Stimulated activated CD8-positive, alpha-beta memory T cell treated with anti-CD3 and anti-CD28 coated beads, Interleukin-2, amount 100 ng/mL, for 1 hour (primary cell): ENCODE data around the gene ANKRD28.
"Not testable (repeated sequence)": the region's sequence is repeated elsewhere in the genome, so short reads cannot be mapped to it uniquely, and the experiment has no call there.

ENCODE experiments used
- DNase-seq, 2 donors: peaks; one replicate each; pipeline ENCODE4 v3.0.0-alpha.2; 2020; ENCODE audit warnings: low read depth in 2 of 2

ANKRD28 gene

DNA sequence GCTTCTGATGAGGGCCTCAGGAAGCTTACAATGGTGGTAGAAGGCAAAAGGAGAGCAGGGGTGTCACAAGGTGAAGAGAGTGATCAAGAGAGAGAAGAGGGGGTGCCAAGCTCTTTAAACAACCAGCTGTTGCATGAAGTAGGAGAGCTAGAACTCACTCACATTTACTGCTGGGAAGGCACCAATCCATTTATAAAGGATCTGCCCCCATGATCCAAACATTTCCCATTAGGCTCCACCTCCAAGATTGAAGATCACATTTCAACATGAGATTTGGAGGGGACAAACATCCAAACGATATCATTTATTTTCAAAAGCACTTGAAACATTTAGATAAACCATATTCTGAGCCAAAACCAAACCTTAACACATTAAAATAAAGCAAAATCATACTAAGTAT is 26.3 kb downstream of the ANKRD28 start:
- no peak for DNase-seq

DNA sequence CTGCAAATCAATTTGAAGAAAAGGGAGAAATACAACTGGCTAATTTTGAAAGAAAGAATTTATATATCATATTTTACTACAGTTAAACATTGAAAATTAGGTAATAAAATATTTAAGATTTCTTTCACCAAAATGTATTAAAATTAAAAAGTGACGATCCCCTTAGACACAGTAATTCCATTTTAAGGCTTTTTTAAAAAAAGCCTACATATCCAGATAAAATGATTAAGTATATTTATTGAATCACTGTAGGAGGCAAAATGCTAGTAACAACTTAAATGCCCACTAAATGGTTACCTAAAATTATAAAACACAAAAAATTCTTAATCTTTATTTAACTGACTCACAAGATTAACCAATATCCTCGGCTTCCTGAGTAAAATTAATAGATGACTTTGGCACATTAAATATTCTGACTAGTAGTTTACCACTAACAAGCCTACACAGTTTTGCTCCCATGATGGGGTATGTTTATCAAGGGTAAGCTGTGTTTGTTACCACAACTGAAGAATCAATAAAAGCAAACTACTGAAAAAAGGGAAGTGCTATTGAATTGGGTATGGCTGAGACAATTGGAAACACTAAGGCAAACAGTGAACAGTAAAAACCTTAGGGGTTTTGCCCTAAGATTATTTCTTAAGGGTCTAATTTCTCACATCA is 28.4 kb downstream of the ANKRD28 start:
- no peak for DNase-seq

DNA sequence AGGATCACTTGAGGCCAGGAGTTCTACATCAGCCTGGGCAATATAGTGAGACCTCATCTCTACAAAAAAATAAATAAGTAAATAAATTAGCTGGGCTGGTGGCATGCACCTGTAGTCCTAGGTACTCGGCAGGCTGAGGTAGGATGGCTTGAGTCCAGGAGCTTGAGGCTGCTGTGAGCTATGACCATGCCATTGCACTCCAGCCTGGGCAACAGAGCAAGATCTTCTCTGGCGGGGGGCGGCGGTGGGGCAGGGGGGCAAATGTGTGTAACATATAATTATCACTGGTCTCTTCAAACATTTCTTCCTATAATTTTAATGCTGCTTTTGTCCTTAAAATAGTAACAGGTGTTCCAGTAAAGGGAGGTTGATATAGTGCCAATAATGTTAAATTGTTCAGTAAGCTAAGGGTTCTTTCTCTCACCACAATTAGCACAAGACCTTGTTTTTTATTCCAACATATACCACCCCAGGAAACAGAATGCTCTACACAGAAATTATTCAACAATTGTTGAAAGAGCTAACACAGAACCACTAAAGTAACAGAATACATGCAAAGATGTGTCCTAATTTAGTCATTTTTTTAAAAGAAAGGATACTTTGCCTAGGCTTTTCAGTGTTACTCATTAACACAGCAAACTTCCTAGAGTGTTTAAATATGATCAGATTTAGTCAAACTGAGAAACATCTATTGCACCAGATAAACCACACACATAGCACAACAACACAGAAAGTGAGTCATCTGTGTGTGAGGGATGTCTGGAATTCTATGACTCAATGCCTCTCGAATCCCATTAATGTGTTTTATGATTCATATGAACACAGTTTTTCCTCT is 29.1 kb downstream of the ANKRD28 start:
- DNase-seq, result no peak

DNA sequence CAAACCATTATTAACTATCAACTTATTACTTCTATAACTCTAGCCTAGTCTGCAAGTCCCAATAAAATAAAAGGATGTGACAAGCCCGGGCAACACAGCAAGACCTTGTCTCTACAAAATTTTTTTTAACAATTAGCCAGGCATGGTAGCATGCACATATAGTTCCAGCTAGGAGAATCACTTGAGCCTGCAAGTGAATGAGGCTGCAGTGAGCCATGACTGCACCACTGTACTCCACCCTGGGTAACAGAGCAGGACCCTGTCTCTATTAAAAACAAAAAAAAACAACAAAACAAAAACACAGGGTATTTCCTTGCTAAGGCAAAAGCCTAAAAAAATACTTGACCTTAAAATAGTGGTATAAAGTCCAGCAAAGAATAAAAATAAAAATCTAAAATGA is 31.4 kb downstream of the ANKRD28 start:
- DNase-seq, result no peak

DNA sequence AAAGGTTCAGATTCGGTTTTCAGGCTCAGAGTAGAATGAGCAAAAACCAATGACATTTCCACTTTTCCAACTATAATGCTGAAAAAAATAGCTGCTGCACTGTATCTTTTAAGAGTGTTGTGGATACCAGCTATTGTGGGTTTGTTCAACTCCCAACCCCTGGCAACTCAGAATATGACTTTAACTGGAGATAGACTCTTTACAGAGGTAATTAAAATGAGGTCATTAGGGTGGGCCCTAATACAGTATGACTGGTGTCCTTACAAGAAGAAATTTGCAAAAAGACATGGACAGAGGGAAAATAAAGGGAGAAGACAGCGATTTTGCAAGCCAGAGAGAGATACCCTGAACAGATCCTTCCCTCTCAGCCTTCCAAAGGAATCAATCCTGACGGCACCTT is 39.5 kb downstream of the ANKRD28 start:
- DNase-seq, result no peak

DNA sequence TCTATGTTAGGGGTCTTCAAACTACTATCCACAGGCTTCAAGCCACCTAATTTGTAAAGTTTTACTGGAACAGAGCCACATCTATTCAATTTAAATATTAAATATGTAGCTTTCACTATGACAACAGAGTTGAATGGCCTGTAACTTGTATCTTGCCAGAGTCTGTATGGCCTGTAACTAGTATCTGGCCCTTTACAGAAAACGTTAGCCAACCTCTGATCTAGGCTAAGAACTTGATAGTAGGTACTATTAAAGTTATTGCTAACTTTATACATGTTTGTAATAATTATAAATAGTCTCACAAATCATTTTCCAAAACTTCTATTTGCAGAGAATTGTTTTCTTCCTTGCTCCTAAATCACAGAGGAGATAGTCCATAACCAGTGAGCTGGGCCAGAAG is 40.0 kb downstream of the ANKRD28 start:
- no peak for DNase-seq

DNA sequence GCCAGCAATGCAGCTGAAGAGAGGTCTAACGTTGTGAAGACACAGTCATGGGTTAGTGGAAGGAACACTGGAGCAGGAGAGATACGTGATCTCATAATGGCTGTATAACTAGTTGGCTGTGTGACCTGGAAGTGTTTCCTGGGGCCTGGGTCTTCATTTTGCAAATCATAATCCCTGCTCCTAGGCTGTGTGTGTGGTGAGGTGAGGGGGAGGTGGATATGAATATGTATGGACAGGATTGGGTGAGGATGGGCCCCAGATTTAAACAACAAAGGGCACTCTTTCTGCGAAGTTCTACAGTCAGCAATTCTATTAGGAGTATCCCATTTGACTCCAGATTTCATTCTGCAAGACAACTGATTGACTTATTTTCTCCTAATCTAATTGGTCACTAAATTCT is 41.3 kb downstream of the ANKRD28 start:
- DNase-seq, result no peak

DNA sequence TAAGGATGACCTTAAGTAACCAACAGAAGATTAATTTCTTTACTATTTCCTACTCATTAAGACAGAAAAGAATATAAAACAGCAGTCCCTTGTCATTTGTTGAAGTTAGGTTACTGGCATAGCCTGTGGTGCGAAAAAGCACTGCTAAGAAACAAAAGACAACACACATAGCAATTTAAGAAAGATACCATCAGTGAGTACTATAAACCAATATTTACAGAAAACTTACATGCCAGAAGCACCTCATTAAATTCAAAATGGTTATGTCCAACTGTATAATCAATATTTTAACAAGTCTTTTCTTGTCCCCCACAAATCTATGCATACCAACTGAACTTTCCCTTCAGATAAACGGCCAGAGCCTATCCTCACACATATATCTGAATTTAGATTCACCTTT is 42.0 kb downstream of the ANKRD28 start:
- DNase-seq, result no peak

DNA sequence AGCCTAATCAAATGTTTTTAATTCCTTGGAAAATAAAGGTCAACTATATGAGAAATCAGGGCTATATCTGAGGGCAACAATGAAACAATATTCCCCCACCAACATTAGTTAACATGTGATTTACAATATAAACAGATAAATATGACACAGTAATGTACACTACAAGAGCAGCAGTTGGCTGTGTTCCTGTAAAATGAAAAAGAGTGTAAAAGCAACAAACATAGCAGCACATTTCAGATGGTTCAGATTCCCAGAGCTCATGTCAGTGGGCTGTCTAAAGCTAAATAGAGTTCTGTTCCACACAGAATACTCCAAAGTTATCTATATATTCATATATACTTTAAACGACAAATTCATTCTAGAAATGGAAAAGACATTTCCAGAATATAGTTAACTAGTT is 42.6 kb downstream of the ANKRD28 start:
- DNase-seq, result no peak

DNA sequence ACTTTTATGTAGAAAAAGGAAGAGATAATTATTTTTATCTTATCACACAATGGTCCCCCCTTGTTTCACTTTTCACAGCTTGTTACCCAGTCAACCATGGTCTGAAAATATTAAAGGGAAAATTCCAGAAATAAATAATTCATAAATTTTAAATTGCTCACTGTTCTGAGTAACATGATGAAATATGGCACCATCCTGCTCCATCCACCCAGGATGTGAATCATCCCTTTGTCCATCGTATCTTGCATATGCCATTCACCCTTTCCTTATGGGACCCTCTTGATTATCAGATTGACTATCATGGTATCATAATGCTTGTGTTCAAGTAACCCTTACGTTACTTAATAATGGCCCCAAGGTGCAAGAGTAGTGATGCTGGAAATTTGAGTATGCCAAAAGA is 43.7 kb downstream of the ANKRD28 start:
- DNase-seq, result no peak

DNA sequence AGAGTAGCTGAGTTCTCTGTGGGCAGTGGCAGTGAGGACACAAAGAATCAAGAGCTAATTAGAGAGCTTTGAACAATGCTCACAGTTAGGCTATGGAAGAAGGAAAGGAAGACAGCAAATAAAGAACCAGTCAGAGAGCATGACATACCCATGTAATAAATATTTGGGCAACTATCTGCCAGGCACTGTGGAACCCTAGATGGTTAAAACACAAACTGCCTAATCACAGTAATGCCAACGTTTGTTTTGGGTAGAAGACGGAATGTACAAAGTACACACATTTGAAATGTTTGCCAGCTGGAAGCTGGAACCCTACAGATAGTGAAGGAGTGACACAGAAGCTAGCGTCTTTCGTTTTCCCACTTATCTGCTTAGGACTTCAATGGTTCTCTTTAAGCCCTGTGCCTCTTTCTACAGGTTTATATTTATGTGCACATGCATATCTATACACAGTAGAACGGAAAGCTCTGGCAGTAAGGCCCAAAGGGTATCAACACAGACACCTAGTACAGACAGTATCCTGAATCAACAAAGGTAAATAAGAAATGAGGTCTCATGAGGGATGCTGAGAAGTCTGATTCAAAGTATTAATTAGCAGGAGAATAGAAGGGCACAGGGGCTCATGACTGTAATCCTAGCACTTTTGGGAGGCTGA is 44.6 kb downstream of the ANKRD28 start:
- DNase-seq, result no peak

DNA sequence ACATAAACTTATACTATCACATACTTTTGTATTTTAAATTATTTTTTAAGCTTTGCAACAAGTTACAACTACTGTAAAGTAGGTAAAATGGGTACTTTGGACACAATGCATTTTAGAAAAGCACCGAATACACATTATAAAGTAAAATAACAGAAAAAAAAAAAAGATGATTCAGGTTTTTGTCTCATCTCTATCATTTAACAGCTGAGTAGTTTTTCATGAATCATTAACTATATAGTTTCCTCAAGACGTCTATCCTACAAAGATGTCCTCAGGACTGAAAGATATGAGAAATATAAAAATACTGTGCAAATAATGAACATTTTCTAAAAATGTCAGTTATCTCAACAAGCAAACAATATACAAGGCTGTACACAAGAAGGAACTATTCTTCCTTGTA is 46.9 kb downstream of the ANKRD28 start:
- no peak for DNase-seq

DNA sequence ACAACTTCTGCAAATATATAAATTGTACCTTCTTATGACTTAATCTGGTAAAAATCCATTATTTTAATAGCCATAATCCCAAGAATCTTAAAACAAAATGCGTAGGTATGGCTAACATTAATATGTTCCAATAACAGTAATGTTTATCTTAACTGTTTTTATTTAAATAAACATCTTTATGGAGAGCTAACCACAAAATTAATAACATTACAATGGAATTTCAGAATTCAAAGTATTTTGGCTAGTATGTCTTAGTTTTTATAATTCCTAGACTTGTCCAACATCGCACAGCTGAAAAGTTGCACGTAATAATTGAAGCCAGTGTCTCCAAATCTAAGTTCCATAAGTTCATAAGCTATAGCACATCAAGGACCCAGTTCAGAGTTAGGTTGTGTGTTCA is 47.6 kb downstream of the ANKRD28 start:
- no peak for DNase-seq

DNA sequence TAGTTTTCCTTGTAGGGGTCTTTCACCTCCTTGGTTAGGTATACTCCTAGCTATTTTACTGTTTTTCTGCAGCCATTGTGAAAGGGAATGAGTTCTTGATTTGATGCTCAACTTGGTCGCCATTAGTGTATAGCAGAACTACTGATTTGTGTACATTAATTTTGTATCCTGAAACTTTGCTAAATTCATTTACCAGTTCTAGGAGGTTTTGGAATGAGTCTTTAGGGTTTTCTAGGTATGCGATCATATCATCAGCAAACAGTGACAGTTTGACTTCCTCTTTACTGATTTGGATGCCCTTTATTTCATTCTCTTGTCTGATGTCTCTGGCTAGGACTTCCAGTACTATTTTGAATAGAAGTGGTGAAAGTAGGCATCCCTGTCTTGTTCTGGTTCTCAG is 51.9 kb downstream of the ANKRD28 start:
- not testable (repeated sequence) for DNase-seq

DNA sequence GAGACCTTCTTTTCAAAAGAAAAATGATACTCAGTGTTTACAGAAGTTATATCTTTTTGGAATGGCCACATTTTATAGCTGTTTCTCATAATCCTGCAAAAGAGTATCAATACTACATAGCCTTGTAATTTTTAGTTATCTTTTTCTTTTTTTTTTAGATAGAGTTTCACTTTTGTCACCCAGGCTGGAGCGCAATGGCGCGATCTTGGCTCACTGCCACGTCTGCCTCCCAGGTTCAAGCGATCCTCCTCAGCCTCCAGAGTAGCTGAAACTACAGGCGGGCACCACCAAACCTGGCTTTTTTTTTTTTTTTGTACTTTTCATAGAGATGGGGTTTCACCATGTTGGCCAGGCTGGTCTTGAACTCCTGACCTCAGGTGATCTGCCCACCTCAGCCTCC is 53.6 kb downstream of the ANKRD28 start:
- no peak for DNase-seq

DNA sequence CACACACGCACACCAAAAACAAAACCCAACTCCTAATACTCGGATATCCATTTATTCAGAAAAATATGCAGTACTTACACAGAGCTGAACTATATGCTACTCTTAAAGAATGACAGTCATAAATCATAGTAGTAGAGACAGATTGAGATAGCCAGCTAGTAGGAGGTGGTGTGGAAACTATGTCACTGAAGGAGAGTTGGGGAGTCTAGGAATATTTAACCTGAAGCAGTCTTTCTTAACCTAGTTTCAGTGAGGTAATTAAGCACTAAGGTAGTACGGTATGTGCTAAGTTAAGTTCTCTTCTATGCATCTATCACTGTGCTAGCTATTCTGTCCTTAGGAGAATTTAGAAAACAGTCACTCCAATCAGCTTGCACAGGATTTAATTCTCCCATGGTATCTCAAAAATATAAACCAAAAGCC is 54.2 kb downstream of the ANKRD28 start:
- DNase-seq, result no peak

DNA sequence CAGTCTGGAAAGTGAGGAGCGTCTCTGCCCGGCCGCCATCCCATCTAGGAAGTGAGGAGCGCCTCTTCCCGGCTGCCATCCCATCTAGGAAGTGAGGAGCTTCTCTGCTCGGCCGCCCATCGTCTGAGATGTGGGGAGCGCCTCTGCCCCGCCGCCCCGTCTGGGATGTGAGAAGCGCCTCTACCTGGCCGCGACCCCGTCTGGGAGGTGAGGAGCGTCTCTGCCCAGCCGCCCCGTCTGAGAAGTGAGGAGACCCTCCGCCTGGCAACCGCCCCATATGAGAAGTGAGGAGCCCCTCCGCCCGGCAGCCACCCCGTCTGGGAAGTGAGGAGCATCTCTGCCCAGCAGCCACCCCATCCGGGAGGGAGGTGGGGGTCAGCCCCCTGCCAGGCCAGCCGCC is 55.5 kb downstream of the ANKRD28 start:
- DNase-seq, result not testable (repeated sequence)

DNA sequence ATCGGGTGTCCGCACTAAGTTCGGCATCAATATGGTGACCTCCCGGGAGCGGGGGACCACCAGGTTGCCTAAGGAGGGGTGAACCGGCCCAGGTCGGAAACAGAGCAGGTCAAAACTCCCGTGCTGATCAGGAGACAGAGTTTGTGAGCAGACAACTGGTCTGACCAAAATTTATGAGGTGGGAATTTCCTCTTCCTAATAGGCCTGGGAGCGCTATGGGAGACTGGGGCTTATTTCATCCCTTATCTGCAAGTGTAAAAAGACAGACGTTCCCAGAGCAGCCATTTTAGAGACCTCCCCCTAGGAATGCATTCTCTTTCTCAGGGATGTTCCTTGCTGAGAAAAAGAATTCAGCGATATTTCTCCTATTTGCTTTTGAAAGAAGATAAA is 59.2 kb downstream of the ANKRD28 start:
- not testable (repeated sequence) for DNase-seq

DNA sequence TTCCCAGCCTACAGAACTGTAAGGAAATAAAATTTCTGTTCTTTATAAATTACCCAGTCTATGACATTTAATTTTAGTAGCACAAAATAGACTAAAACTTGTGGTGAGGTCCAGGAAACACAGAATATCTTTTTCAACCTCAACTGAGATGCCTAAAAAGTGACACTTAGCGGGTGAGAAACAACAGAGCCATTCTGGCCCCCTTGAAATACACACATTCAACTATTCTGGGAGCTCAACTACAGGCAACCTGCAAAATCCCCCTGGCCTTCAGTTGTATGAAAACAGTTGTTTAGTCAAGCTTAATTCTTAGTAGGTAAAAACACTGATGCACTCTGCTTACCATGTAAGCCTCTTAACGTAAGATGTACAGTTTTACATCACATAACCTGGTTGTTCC is 66.8 kb downstream of the ANKRD28 start:
- no peak for DNase-seq

DNA sequence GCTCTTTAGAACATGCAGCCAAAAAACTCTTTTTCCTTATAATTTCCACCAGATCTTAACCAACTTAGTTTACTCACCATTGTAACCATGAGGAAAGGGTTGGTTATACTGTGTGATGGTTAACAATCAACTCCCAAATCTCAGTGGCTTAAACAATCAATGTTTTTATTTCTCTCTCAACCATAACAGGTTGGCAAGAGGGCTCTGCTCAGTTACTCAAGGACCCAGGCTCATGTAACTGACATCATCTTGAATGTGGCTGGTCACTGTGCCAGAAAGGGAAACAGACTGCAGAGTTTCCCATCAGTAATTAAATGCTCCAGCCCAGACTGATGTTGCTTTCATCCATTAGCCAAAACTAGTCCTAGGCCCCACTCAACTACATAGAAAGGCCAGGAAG is 69.0 kb downstream of the ANKRD28 start:
- DNase-seq, result no peak

DNA sequence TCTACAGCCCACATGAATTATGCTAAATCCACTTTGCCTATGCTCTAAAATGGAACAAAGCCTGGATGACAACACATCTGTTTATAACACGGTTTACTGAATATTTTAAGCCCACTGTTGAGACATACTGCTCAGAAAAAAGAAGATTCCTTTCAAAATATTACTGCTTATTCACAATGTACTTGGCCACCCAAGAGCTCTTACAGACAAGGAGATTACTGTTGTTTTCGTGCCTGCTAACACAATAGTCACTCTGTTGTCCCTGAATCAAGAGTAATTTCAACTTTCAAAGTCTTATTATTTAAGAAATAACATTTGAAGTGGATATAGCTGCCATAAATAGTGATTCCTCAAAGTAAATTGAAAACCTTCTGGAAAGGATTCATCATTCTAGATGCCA is 70.9 kb downstream of the ANKRD28 start:
- no peak for DNase-seq

DNA sequence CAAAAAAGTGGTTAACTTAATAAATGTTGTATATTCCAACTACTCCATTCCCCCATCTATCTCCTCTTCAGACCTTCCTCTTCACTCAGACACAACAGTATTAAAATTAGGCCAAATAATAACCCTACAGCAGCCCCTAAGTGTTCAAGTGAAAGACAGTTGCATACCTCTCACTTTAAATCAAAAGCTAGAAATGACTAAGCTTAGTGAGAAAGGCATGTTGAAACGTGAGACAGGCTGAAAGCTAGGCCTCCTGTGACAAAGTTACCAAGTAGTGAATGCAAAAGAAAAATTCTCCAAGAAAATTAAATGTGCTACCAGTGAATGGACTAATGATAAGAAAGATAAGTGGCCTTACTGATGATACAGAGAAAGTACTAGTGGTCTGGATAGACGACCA is 71.7 kb downstream of the ANKRD28 start:
- DNase-seq, result no peak

DNA sequence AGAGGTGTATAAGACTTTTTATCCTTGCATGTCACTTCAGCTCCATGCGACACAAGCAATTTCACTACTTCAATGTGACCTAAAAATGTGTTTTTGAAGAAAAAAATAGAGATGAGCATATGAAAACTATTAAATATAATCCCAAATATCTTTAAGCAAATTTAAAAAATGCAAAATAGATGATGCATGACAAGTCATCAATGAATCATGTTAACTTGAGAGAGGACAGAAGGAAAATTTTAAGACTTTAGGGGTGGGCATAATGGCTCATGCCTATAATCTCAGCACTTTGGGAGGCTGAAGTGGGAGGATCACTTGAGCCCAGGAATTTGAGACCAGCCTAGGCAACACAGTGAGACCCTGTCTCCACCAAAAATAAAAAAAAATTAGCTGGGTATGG is 73.3 kb downstream of the ANKRD28 start:
- DNase-seq, result no peak
